Body of pancreas (tissue), 4 donors: ENCODE data around the gene TRAIP.

Experiments used
- POLR2A ChIP-seq, 3 donors: fragments of 450-650 bp; IDR thresholded peaks; one replicate each; pipeline ENCODE4 v1.6.1; 2016; ENCODE audit warnings: antibody characterized with exemption in 3 of 3, mild to moderate bottlenecking in 2 of 3
- TF ChIP-seq, protein P1 (sequence below), 7 experiments: fragments of 450-650 bp in 4 of 7; fragments of 200-600 bp in 3 of 7; sonication (generic) in 3 of 7; IDR thresholded peaks; one replicate each; pipeline ENCODE4 v1.5.1; 2016 to 2019; ENCODE audit warnings: antibody characterized with exemption in 7 of 7

DNA sequence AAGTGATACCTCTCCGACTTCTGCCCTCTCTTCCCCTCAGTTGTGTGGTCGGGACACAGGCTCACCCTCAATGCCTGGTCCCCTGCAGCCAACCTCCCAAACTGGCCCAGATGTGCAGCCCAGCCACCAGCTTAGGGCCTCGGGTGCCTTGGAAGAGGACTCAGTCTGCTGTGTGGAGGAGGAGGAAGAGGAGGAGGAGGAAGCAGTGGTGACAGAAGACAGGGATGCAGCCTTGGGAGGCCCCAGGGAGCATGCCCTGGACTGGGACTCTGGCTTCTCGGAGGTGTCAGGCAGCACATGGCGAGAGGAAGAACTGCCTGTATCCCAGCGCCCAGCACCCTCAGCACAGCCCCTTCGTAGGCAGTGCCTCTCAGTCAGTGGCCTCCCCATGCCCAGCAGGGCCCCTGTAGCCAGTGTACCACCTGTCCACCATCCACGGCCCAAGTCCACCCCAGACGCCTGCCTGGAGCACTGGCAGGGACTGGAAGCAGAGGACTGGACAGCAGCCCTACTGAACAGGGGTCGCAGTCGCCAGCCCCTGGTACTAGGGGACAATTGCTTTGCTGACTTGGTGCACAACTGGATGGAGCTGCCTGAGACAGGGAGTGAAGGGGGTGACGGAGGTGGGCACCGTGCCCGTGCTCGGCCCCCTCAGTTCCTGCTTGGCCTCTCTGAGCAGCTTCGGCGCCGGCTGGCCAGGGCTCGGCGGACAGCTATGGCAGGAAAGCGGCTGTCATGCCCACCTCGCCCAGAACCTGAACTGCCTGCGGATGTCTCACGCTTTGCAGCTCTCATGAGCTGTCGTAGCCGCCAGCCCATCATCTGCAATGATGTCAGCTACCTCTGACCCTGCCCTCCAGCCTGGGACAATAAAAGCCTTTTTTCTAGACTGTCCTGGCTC, 52.0 kb downstream of the TRAIP start:
- TF ChIP-seq, protein P1, sequence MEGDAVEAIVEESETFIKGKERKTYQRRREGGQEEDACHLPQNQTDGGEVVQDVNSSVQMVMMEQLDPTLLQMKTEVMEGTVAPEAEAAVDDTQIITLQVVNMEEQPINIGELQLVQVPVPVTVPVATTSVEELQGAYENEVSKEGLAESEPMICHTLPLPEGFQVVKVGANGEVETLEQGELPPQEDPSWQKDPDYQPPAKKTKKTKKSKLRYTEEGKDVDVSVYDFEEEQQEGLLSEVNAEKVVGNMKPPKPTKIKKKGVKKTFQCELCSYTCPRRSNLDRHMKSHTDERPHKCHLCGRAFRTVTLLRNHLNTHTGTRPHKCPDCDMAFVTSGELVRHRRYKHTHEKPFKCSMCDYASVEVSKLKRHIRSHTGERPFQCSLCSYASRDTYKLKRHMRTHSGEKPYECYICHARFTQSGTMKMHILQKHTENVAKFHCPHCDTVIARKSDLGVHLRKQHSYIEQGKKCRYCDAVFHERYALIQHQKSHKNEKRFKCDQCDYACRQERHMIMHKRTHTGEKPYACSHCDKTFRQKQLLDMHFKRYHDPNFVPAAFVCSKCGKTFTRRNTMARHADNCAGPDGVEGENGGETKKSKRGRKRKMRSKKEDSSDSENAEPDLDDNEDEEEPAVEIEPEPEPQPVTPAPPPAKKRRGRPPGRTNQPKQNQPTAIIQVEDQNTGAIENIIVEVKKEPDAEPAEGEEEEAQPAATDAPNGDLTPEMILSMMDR (IDR thresholded peaks at IDR 0.05) = no peak
- TF ChIP-seq POLR2A (IDR thresholded peaks at IDR 0.05) = no peak
